ENCODE results near the gene GNG3. TPM values are rescaled to one million over a fixed set of nuclear protein-coding genes. Genes with fewer than 3 reads are reported as not detected.

The GNG3 gene
- total RNA-seq, 1 donor from 2014 or later, result not detected

- no peak for DNase-seq
Observed at GRCh38 chr11:62757846-62758788, 50.6 kb downstream of the GNG3 start.

Small RNA genes lying within 50 kb of the gene (small RNA-seq; reads per million reads assigned to genes)
- gene SNORA57 (ENCODE audit: low replicate concordance), result not detected

Other genes with a start within 250 kb of the GNG3 start
- gene AHNAK, start 160.9 kb upstream of the GNG3 start, total RNA-seq, result 567 TPM
- 1,310 TPM for gene EEF1G, start 133.8 kb upstream of the GNG3 start, total RNA-seq
- gene TUT1, start 116.2 kb upstream of the GNG3 start, total RNA-seq, result 4.1 TPM
- 78.4 TPM for gene MTA2, start 105.8 kb upstream of the GNG3 start, total RNA-seq
- 14.6 TPM for gene EML3, start 94.9 kb upstream of the GNG3 start, total RNA-seq
- 1.5 TPM for gene ROM1, start 94.4 kb upstream of the GNG3 start, total RNA-seq
- gene B3GAT3, start 85.7 kb upstream of the GNG3 start, total RNA-seq, result 12.5 TPM
- gene GANAB, start 61.1 kb upstream of the GNG3 start, total RNA-seq, result 103 TPM
- gene INTS5, start 54.4 kb upstream of the GNG3 start, total RNA-seq, result 8.5 TPM
- gene C11orf98, start 42.5 kb upstream of the GNG3 start, total RNA-seq, result 23.7 TPM
- gene CSKMT, start 42.4 kb upstream of the GNG3 start, total RNA-seq, result 9.9 TPM
- gene UQCC3, start 36.0 kb upstream of the GNG3 start, total RNA-seq, result 5.6 TPM
- 6.4 TPM for gene LBHD1, start 35.4 kb upstream of the GNG3 start, total RNA-seq
- gene UBXN1, start 28.6 kb upstream of the GNG3 start, total RNA-seq, result 57.2 TPM
- gene LRRN4CL, start 18.1 kb upstream of the GNG3 start, total RNA-seq, result 12.7 TPM
- 21.6 TPM for gene BSCL2, start 252 bp upstream of the GNG3 start, total RNA-seq
- 33.3 TPM for gene HNRNPUL2, start 19.8 kb downstream of the GNG3 start, total RNA-seq
- 23.9 TPM for gene TTC9C, start 20.8 kb downstream of the GNG3 start, total RNA-seq
- gene ZBTB3, start 46.5 kb downstream of the GNG3 start, total RNA-seq, result 7.0 TPM
- 53.7 TPM for gene POLR2G, start 53.9 kb downstream of the GNG3 start, total RNA-seq
- 13.8 TPM for gene TAF6L, start 63.7 kb downstream of the GNG3 start, total RNA-seq
- 16.9 TPM for gene TMEM179B, start 79.7 kb downstream of the GNG3 start, total RNA-seq
- gene TMEM223, start 84.3 kb downstream of the GNG3 start, total RNA-seq, result 9.3 TPM
- 33.4 TPM for gene NXF1, start 97.8 kb downstream of the GNG3 start, total RNA-seq
- 38.2 TPM for gene STX5, start 124.4 kb downstream of the GNG3 start, total RNA-seq
- gene TEX54, start 125.2 kb downstream of the GNG3 start, total RNA-seq, result not detected
- 36.1 TPM for gene WDR74, start 131.9 kb downstream of the GNG3 start, total RNA-seq
- 124 TPM for gene SLC3A2, start 173.2 kb downstream of the GNG3 start, total RNA-seq
- gene CHRM1, start 213.7 kb downstream of the GNG3 start, total RNA-seq, result 0.69 TPM